OCI-LY1 (cell line): ENCODE data around the gene NUBP2.

Source experiments
- CTCF ChIP-seq: fragments of 200-600 bp; sonication (generic), shearing (Covaris generic); IDR thresholded peaks from 2 replicates; pipeline ENCODE4 v1.5.1; 2017; ENCODE audit warnings: mild to moderate bottlenecking, antibody characterized with exemption, low read length, moderate library complexity, mixed read lengths
- EZH2 ChIP-seq: fragments of 200-600 bp; sonication (generic), shearing (Covaris generic); IDR thresholded peaks from 2 replicates; pipeline ENCODE4 v1.8.0; 2017; ENCODE audit warnings: borderline replicate concordance, mixed run types, mild to moderate bottlenecking, antibody characterized with exemption, low read length, moderate library complexity, mixed read lengths

GRCh38 chr16:1808691-1809090 lies 25.9 kb downstream of the NUBP2 start:
- TF ChIP-seq CTCF (no peak), EZH2 (no peak)
